SH-SY5Y (cell line): ENCODE measurements around the gene SLC25A30.

Experiments used
- GATA2 ChIP-seq: IDR thresholded peaks from 2 replicates; pipeline ENCODE4 v1.6.1; 2011; ENCODE audit warnings: mild to moderate bottlenecking, low read depth, low read length
- GATA3 ChIP-seq: IDR thresholded peaks from 2 replicates; pipeline ENCODE4 v1.6.1; 2011; ENCODE audit warnings: low read depth, mild to moderate bottlenecking, low read length, moderate library complexity

- no peak for TF ChIP-seq GATA3
- no peak for TF ChIP-seq GATA2
Measured at GRCh38 chr13:45464141-45464686, 46.0 kb upstream of the SLC25A30 start.
